Adrenal gland (tissue), 5 donors: ENCODE measurements around the gene CADM1.

ENCODE experiments used
- CTCF ChIP-seq, 6 experiments: fragments of 450-650 bp in 4 of 6; fragments of 200-600 bp in 2 of 6; sonication (generic) in 1 of 6; IDR thresholded peaks; 1 replicate in 5 of 6; 2 replicates in 1 of 6; pipeline versions ENCODE4 v1.5.1 to v1.8.0; 2016 to 2021; ENCODE audit warnings: antibody characterized with exemption in 6 of 6, mild to moderate bottlenecking in 2 of 6, moderate library complexity in 1 of 6
- POLR2A ChIP-seq, 2 donors: fragments of 450-650 bp; IDR thresholded peaks; one replicate each; pipeline ENCODE4 v1.6.1; 2017; ENCODE audit warnings: antibody characterized with exemption in 2 of 2, mild to moderate bottlenecking in 2 of 2, moderate library complexity in 1 of 2
- donor health status: DM: no; HTN: no; CAD: no.

- TF ChIP-seq CTCF (IDR thresholded peaks at IDR 0.05) (no peak), POLR2A (IDR thresholded peaks at IDR 0.05) (no peak)
Observed at GRCh38 chr11:115423728-115424459, 80.3 kb downstream of the CADM1 start.
